Activated naive CD8-positive, alpha-beta T cell treated with anti-CD3 and anti-CD28 coated beads, Interleukin-2, amount 50 U/mL, for 16 hours (primary cell): ENCODE measurements around the gene ZNF469.

Source experiments
- DNase-seq: peaks from one replicate; pipeline ENCODE4 v3.0.0-alpha.2; 2020; ENCODE audit warnings: low read depth, low spot score

The ZNF469 gene

GRCh38 chr16:88347656-88348376 is 34.9 kb upstream of the ZNF469 start:
- no peak for DNase-seq

GRCh38 chr16:88348377-88349152 is 34.2 kb upstream of the ZNF469 start:
- no peak for DNase-seq

- no peak for DNase-seq
Measured at GRCh38 chr16:88349153-88349902, 33.4 kb upstream of the ZNF469 start.

GRCh38 chr16:88349903-88350900 is 32.6 kb upstream of the ZNF469 start:
- no peak for DNase-seq

- DNase-seq = no peak
Measured at GRCh38 chr16:88350922-88351321, 31.8 kb upstream of the ZNF469 start.

GRCh38 chr16:88351491-88352101 is 31.2 kb upstream of the ZNF469 start:
- DNase-seq = no peak

GRCh38 chr16:88352261-88353200 is 30.2 kb upstream of the ZNF469 start:
- no peak for DNase-seq

- no peak for DNase-seq
Measured at GRCh38 chr16:88353232-88353631, 29.5 kb upstream of the ZNF469 start.

GRCh38 chr16:88353691-88354090 is 29.1 kb upstream of the ZNF469 start:
- DNase-seq = no peak

- no peak for DNase-seq
Measured at GRCh38 chr16:88354229-88355092, 28.3 kb upstream of the ZNF469 start.

GRCh38 chr16:88355093-88355388 is 27.7 kb upstream of the ZNF469 start:
- DNase-seq = no peak

- DNase-seq = no peak
Measured at GRCh38 chr16:88355389-88356123, 27.2 kb upstream of the ZNF469 start.

GRCh38 chr16:88356124-88356726 is 26.5 kb upstream of the ZNF469 start:
- no peak for DNase-seq

GRCh38 chr16:88356727-88357199 is 26.0 kb upstream of the ZNF469 start:
- no peak for DNase-seq

- no peak for DNase-seq
Measured at GRCh38 chr16:88357317-88358022, 25.3 kb upstream of the ZNF469 start.

GRCh38 chr16:88358023-88358420 is 24.7 kb upstream of the ZNF469 start:
- DNase-seq = no peak

GRCh38 chr16:88359008-88359407 is 23.8 kb upstream of the ZNF469 start:
- no peak for DNase-seq
